Stomach (tissue), 9 donors: ENCODE measurements around the gene ASCC2. TPM values are rescaled to one million over a fixed set of nuclear protein-coding genes. Genes with fewer than 3 reads are reported as not detected.
"Not testable (repeated sequence)": the region's sequence is repeated elsewhere in the genome, so short reads cannot be mapped to it uniquely, and the experiment has no call there.

Experiments
- DNase-seq, 2 donors: peaks; one replicate each; pipeline versions ENCODE4 v3.0.0 to v3.0.0-alpha.2; 2013 to 2019
- H3K27ac ChIP-seq, 5 donors: fragments of 200-600 bp in 4 of 5; sonication (generic) in 4 of 5; one replicate each; pipeline ENCODE4 v1.5.1; 2013 to 2019; ENCODE audit warnings: mild to moderate bottlenecking in 1 of 5, moderate library complexity in 1 of 5
- H3K27me3 ChIP-seq, 3 donors: fragments of 200-600 bp; sonication (generic); one replicate each; pipeline ENCODE4 v1.5.1; 2017 to 2019; ENCODE audit warnings: mixed run types in 1 of 3
- H3K36me3 ChIP-seq, 4 donors: fragments of 200-600 bp; sonication (generic); 1 replicate in 3 of 4; 2 replicates in 1 of 4; pipeline ENCODE4 v1.5.1; 2016 to 2019
- H3K4me1 ChIP-seq, 4 donors: fragments of 200-600 bp; sonication (generic); one replicate each; pipeline ENCODE4 v1.5.1; 2016 to 2019
- H3K4me3 ChIP-seq, 4 donors: fragments of 200-600 bp; sonication (generic) in 3 of 4; one replicate each; pipeline ENCODE4 v1.5.1; 2016 to 2019; ENCODE audit warnings: mild to moderate bottlenecking in 1 of 4
- H3K9me3 ChIP-seq, 4 donors: fragments of 200-600 bp; sonication (generic); one replicate each; pipeline ENCODE4 v1.5.1; 2016 to 2019
- CTCF ChIP-seq, 7 experiments: fragments of 450-650 bp in 4 of 7; fragments of 200-600 bp in 3 of 7; sonication (generic) in 3 of 7; IDR thresholded peaks; one replicate each; pipeline ENCODE4 v1.5.1; 2016 to 2019; ENCODE audit warnings: antibody characterized with exemption in 7 of 7, control low read depth in 2 of 7, mild to moderate bottlenecking in 1 of 7
- EP300 ChIP-seq: sonication (generic); formaldehyde crosslinking; IDR thresholded peaks from one replicate; pipeline ENCODE4 v1.6.1; 2017; ENCODE audit warnings: antibody characterized with exemption
- POLR2A ChIP-seq, 4 donors: fragments of 450-650 bp; IDR thresholded peaks; one replicate each; pipeline ENCODE4 v1.6.1; 2016; ENCODE audit warnings: antibody characterized with exemption in 4 of 4, control low read depth in 2 of 4, mild to moderate bottlenecking in 1 of 4, moderate library complexity in 1 of 4
- POLR2AphosphoS5 ChIP-seq, 3 donors: sonication (generic); formaldehyde crosslinking; IDR thresholded peaks; one replicate each; pipeline ENCODE4 v1.6.1; 2016; ENCODE audit warnings: antibody characterized with exemption in 3 of 3
- WGBS, 5 donors: extraction: QIAGEN DNeasy Blood & Tissue Kit in 3 of 5; methylation state at CpG; one replicate each; pipeline versions ENCODE4 v1.1.5 to v1.1.7; 2013 to 2018; 5-methylcytosine and 5-hydroxymethylcytosine counted together
- intact Hi-C: fragments of 100-400 bp; cut with DNase I; formaldehyde crosslinking; loops from one replicate; pipeline ENCODE4 v1.15.1; 2023; ENCODE audit warnings: low total_unique reads
- polyA plus RNA-seq, 3 donors: library from polyadenylated mRNA; stranded (reverse); fragments of 200-250 nt; gene quantifications; one replicate each; pipeline ENCODE4 v1.2.3, GENCODE V29; 2013
- total RNA-seq, 5 donors: library from RNA; depleted of rRNA; stranded (reverse); fragments of >200 nt; gene quantifications; one replicate each; pipeline versions ENCODE4 v1.1.0 to v1.2.3, GENCODE V29; 2014 to 2016
- donor health status: healthy with polysubstance abuse.
- donor health status: Bipolar disorder and iron deficiency.
- donor health status: healthy.

ASCC2 gene
- total and polyA plus RNA-seq, 8 donors, result 39.7 to 129 (median 67.3) TPM

- Histone ChIP-seq H3K9me3 (no peaks in the 10 kb centered on the region), H3K36me3 (no peaks in the 10 kb centered on the region), H3K27ac (no peak overlapping the region), H3K4me1 (peaks cover 0 to 9% (median 1%) of the 10 kb centered on the region in 4 donors), H3K27me3 (no peaks in the 10 kb centered on the region), H3K4me3 (no peak overlapping the region)
- no peak for DNase-seq
- intact Hi-C loops, result no loop called here
- TF ChIP-seq POLR2A (IDR thresholded peaks at IDR 0.05) (no peak), EP300 (no peak)
Measured at GRCh38 chr22:29867260-29867659, 29.2 kb upstream of the ASCC2 start.

- H3K27ac ChIP-seq, H3K36me3 ChIP-seq, H3K9me3 ChIP-seq, H3K27me3 ChIP-seq, DNase-seq, intact Hi-C loops, H3K4me3 ChIP-seq, H3K4me1 ChIP-seq: not testable (repeated sequence)
- WGBS, 5 donors, result 82 to 94% (median 92%) methylated on average over 13 of the region's 13 CpGs
Measured at GRCh38 chr22:29865572-29865971, 27.5 kb upstream of the ASCC2 start.

- no peak for DNase-seq
- Histone ChIP-seq H3K4me3 (no peak overlapping the region), H3K27ac (no peak overlapping the region), H3K27me3 (no peaks in the 10 kb centered on the region), H3K4me1 (no peaks in the 10 kb centered on the region), H3K36me3 (no peaks in the 10 kb centered on the region), H3K9me3 (no peaks in the 10 kb centered on the region)
- TF ChIP-seq POLR2A (IDR thresholded peaks at IDR 0.05), result no peak
- TF ChIP-seq EP300, result no peak
- TF ChIP-seq CTCF (IDR thresholded peaks at IDR 0.05), result no peak
- no peak for TF ChIP-seq POLR2AphosphoS5 (IDR thresholded peaks at IDR 0.05)
- 78 to 96% (median 91%) methylated on average over 2 of the region's 2 CpGs for WGBS, 5 donors
- intact Hi-C loops, result no loop called here
Measured at GRCh38 chr22:29861672-29862297, 23.7 kb upstream of the ASCC2 start.

- no peaks in the 10 kb centered on the region for H3K27me3 ChIP-seq
- no peak for DNase-seq
- H3K9me3 ChIP-seq, result no peaks in the 10 kb centered on the region
- no peaks in the 10 kb centered on the region for H3K4me1 ChIP-seq
- peak overlapping the region in 1 of 5 donors; percentile 26 for H3K27ac ChIP-seq
- no peak overlapping the region for H3K4me3 ChIP-seq
- 72 to 85% (median 79%) methylated on average over 2 of the region's 2 CpGs for WGBS, 5 donors
- no peaks in the 10 kb centered on the region for H3K36me3 ChIP-seq
- intact Hi-C loops, result no loop called here
- no peak for TF ChIP-seq EP300
- TF ChIP-seq POLR2AphosphoS5 (IDR thresholded peaks at IDR 0.05), result no peak
- TF ChIP-seq CTCF (IDR thresholded peaks at IDR 0.05), result no peak
- no peak for TF ChIP-seq POLR2A (IDR thresholded peaks at IDR 0.05)
Measured at GRCh38 chr22:29860006-29860766, 22.1 kb upstream of the ASCC2 start.

- 71 to 81% (median 78%) methylated on average over 9 of the region's 9 CpGs for WGBS, 5 donors
- H3K4me3 ChIP-seq, H3K4me1 ChIP-seq, H3K36me3 ChIP-seq, H3K27me3 ChIP-seq, H3K27ac ChIP-seq, H3K9me3 ChIP-seq, DNase-seq: not testable (repeated sequence)
- intact Hi-C loops, result loop anchor here (10.0 kb wide), 1 partner anchor 104 kb away; no protein-coding TSS in a partner anchor
Measured at GRCh38 chr22:29859030-29859429, 21.0 kb upstream of the ASCC2 start.

GRCh38 chr22:29856496-29856895, 18.4 kb upstream of the ASCC2 start:
- no peaks in the 10 kb centered on the region for H3K4me1 ChIP-seq
- DNase-seq, result no peak
- WGBS, 5 donors, result 52 to 69% (median 62%) methylated on average over 3 of the region's 3 CpGs
- H3K4me3 ChIP-seq, result no peak overlapping the region
- intact Hi-C loops, result loop anchor here (10.0 kb wide), 1 partner anchor 102 kb away; no protein-coding TSS in a partner anchor
- H3K27me3 ChIP-seq, result no peaks in the 10 kb centered on the region
- H3K9me3 ChIP-seq, result no peaks in the 10 kb centered on the region
- TF ChIP-seq POLR2AphosphoS5 (IDR thresholded peaks at IDR 0.05) (no peak), CTCF (IDR thresholded peaks at IDR 0.05) (no peak), EP300 (no peak), POLR2A (IDR thresholded peaks at IDR 0.05) (no peak)
- no peak overlapping the region for H3K27ac ChIP-seq
- no peaks in the 10 kb centered on the region for H3K36me3 ChIP-seq
